Measurements from ENCODE around the gene DBR1. TPM values are rescaled to one million over a fixed set of nuclear protein-coding genes. Genes with fewer than 3 reads are reported as not detected.
A peak's percentile ranks its signal among the peaks of the same experiment; 100 is the strongest.

DBR1 gene
- polyA plus RNA-seq, 1 donor = 13.7 TPM

DNA sequence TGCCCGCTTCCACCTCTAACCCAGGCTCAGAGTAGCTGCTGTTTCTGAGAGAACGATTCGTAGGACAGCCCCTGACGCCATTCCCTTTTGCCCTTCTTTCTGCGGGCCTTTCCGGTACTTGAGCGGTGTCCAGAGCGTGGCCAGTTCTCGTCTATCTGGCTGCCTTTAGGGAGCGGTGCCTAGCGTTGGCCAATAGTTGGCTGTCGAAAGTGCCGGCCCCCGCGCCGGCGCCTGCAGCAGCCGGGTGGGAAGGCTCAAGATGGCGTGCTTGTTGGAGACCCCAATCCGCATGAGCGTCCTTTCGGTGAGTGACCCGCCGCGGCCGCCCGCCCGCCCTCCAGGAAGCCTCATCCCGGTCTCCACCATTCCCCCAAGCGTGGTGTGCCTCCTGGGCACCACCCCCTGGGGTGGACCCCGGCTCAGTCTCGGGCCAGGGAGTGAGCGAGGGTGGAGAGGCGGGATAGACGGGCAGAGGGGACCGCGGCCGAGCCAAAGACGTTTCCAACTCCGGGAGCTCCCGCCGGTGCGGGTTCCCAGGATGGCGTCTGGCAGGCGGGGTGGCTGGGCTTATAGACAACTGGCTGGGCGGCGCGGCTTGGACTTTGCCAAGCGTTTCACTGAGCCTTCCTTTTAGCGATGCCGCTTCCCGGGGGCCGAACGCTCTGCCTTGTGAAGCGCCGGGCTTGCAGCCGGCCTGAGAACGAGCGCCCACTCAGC, 12.7 kb upstream of the DBR1 start, which contains the start of gene ARMC8:
Gene ARMC8, plus strand, starts transcription at position 6 of the 717 bp plus-strand sequence. Its CDS starts 254 bp downstream, at position 260.
- Histone ChIP-seq H3K27me3 (ENCODE audit: control insufficient read depth, insufficient read depth, low read length) (peaks cover 12% of the 10 kb centered on the region), H3K9me3 (ENCODE audit: control insufficient read depth, low read depth, low read length) (no peaks in the 10 kb centered on the region), H3K4me3 (ENCODE audit: low read length) (peak within 1 kb of the TSS; percentile 73), H3K4me1 (ENCODE audit: control insufficient read depth, insufficient read depth, low read length) (no peaks in the 10 kb centered on the region), H3K36me3 (ENCODE audit: control insufficient read depth, insufficient read depth, low read length) (peaks cover 4% of the 10 kb centered on the region), H3K27ac (ENCODE audit: low read length) (peak within 1 kb of the TSS; percentile 77)
- DNase-seq = peak; percentile 46 to 93
- no CpG with 5 or more reads among the region's 59 CpGs for WGBS (ENCODE audit: insufficient coverage, low lambda C conversion rate)

- peak overlapping the region; percentile 77 for H3K27ac ChIP-seq (ENCODE audit: low read length)
- H3K36me3 ChIP-seq (ENCODE audit: control insufficient read depth, insufficient read depth, low read length) = peaks cover 3% of the 10 kb centered on the region
- peak in 1 of 2 donors; percentile 92 for DNase-seq
- no CpG with 5 or more reads among the region's 25 CpGs for WGBS (ENCODE audit: insufficient coverage, low lambda C conversion rate)
- no peaks in the 10 kb centered on the region for H3K9me3 ChIP-seq (ENCODE audit: control insufficient read depth, low read depth, low read length)
- H3K4me3 ChIP-seq (ENCODE audit: low read length) = peak overlapping the region; percentile 73
- peaks cover 12% of the 10 kb centered on the region for H3K27me3 ChIP-seq (ENCODE audit: control insufficient read depth, insufficient read depth, low read length)
- no peaks in the 10 kb centered on the region for H3K4me1 ChIP-seq (ENCODE audit: control insufficient read depth, insufficient read depth, low read length)
Observed at GRCh38 chr3:138186803-138187295, 12.1 kb upstream of the DBR1 start.

GRCh38 chr3:138186221-138186620, 11.5 kb upstream of the DBR1 start:
- H3K4me1 ChIP-seq (ENCODE audit: control insufficient read depth, insufficient read depth, low read length) = peaks cover 2% of the 10 kb centered on the region
- peaks cover 12% of the 10 kb centered on the region for H3K27me3 ChIP-seq (ENCODE audit: control insufficient read depth, insufficient read depth, low read length)
- H3K27ac ChIP-seq (ENCODE audit: low read length) = no peak overlapping the region
- H3K9me3 ChIP-seq (ENCODE audit: control insufficient read depth, low read depth, low read length) = no peaks in the 10 kb centered on the region
- WGBS (ENCODE audit: insufficient coverage, low lambda C conversion rate) = no CpG with 5 or more reads among the region's 2 CpGs
- DNase-seq = peak in 1 of 2 donors; percentile 5
- H3K36me3 ChIP-seq (ENCODE audit: control insufficient read depth, insufficient read depth, low read length) = no peaks in the 10 kb centered on the region
- no peak overlapping the region for H3K4me3 ChIP-seq (ENCODE audit: low read length)

DNA sequence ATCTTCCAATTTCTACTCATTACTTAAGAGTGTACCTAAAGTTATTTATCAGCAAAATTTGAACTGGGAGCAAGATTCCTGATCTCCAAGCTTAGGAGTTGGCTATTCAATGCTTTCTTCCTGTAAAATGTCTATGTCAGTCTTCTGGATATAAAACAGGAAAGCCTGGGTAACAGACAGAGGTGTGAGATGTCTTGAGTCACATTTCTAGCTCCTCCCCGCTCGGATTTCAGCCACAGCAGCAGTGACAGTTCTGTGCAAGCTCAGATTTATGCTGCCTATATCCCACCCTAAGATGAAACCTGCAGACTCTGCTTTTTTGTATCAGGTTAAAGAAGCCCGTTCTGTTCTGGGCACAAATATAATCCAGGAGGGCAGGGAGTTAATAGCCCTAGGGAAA, 10.3 kb upstream of the DBR1 start:
- no peak overlapping the region for H3K4me3 ChIP-seq (ENCODE audit: low read length)
- WGBS (ENCODE audit: insufficient coverage, low lambda C conversion rate) = no CpG with 5 or more reads among the region's 3 CpGs
- peaks cover 3% of the 10 kb centered on the region for H3K4me1 ChIP-seq (ENCODE audit: control insufficient read depth, insufficient read depth, low read length)
- no peaks in the 10 kb centered on the region for H3K9me3 ChIP-seq (ENCODE audit: control insufficient read depth, low read depth, low read length)
- DNase-seq = no peak
- no peak overlapping the region for H3K27ac ChIP-seq (ENCODE audit: low read length)
- peaks cover 12% of the 10 kb centered on the region for H3K27me3 ChIP-seq (ENCODE audit: control insufficient read depth, insufficient read depth, low read length)
- no peaks in the 10 kb centered on the region for H3K36me3 ChIP-seq (ENCODE audit: control insufficient read depth, insufficient read depth, low read length)

DNA sequence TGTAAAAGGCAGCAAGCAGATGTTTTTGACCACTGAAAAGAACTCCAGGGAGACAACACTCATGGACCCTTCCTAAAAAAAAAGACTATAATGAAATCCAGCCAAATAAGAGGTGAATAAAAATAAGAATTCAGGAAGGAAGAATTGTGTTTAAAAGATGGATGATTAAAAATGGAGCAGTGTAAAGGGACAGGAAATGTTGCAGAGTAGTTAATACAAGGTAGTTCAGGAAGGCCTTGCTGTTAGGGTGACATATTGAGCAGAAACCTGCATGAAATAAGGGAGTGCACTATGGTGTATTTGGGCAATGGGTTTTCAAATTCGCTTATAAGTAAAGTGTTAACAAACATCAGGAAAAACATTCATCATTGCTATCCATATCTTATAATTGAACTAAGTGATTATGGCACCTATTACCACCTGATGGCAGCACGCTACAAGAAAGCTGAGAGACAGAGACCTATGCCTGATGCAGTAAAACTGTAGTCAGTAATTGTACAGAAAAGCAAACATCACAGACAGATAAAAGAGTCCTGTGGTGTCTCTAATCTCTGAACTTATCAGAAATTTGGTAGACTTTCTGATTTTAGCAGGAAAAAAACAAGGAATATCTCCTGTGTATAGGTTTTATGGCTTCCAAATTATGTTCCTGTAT, 5.8 kb upstream of the DBR1 start:
- peak; percentile 38 to 48 for DNase-seq
- H3K4me3 ChIP-seq (ENCODE audit: low read length) = no peak overlapping the region
- H3K27ac ChIP-seq (ENCODE audit: low read length) = no peak overlapping the region
- H3K4me1 ChIP-seq (ENCODE audit: control insufficient read depth, insufficient read depth, low read length) = peaks cover 3% of the 10 kb centered on the region
- no CpG with 5 or more reads among the region's 2 CpGs for WGBS (ENCODE audit: insufficient coverage, low lambda C conversion rate)
- peaks cover 12% of the 10 kb centered on the region for H3K27me3 ChIP-seq (ENCODE audit: control insufficient read depth, insufficient read depth, low read length)
- no peaks in the 10 kb centered on the region for H3K36me3 ChIP-seq (ENCODE audit: control insufficient read depth, insufficient read depth, low read length)
- H3K9me3 ChIP-seq (ENCODE audit: control insufficient read depth, low read depth, low read length) = no peaks in the 10 kb centered on the region

GRCh38 chr3:138173769-138174420, 826 bp downstream of the DBR1 start:
- H3K4me1 ChIP-seq (ENCODE audit: control insufficient read depth, insufficient read depth, low read length) = no peaks in the 10 kb centered on the region
- H3K36me3 ChIP-seq (ENCODE audit: control insufficient read depth, insufficient read depth, low read length) = peaks cover 16% of the 10 kb centered on the region
- no CpG with 5 or more reads among the region's 13 CpGs for WGBS (ENCODE audit: insufficient coverage, low lambda C conversion rate)
- no peaks in the 10 kb centered on the region for H3K27me3 ChIP-seq (ENCODE audit: control insufficient read depth, insufficient read depth, low read length)
- H3K9me3 ChIP-seq (ENCODE audit: control insufficient read depth, low read depth, low read length) = no peaks in the 10 kb centered on the region
- DNase-seq = no peak
- H3K4me3 ChIP-seq (ENCODE audit: low read length) = peak overlapping the region; percentile 84
- peak overlapping the region; percentile 57 for H3K27ac ChIP-seq (ENCODE audit: low read length)

DNA sequence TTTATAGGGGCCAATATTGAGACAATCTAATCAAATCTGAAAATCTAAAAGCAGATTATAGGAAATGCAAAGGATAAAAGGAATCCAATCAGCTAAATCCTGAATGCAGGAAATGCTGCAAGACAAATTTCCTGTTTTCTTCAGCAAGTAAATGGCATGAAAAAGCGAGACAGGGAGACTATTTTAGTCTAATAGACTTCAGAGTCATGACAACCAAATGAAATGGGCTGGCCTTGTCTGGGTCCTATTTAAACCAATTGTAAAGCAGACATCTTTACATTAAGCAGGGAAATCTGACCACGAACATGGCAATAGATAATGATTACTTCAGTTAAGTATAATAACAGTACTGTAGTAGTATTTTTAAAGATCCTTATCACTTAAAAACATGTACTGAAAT, 2.1 kb downstream of the DBR1 start:
- no peak for DNase-seq
- no peak overlapping the region for H3K27ac ChIP-seq (ENCODE audit: low read length)
- no peak overlapping the region for H3K4me3 ChIP-seq (ENCODE audit: low read length)
- no peaks in the 10 kb centered on the region for H3K4me1 ChIP-seq (ENCODE audit: control insufficient read depth, insufficient read depth, low read length)
- H3K36me3 ChIP-seq (ENCODE audit: control insufficient read depth, insufficient read depth, low read length) = peaks cover 20% of the 10 kb centered on the region
- no peaks in the 10 kb centered on the region for H3K27me3 ChIP-seq (ENCODE audit: control insufficient read depth, insufficient read depth, low read length)
- no peaks in the 10 kb centered on the region for H3K9me3 ChIP-seq (ENCODE audit: control insufficient read depth, low read depth, low read length)
- 67% methylated on average over 1 of the region's 2 CpGs for WGBS (ENCODE audit: insufficient coverage, low lambda C conversion rate)

DNA sequence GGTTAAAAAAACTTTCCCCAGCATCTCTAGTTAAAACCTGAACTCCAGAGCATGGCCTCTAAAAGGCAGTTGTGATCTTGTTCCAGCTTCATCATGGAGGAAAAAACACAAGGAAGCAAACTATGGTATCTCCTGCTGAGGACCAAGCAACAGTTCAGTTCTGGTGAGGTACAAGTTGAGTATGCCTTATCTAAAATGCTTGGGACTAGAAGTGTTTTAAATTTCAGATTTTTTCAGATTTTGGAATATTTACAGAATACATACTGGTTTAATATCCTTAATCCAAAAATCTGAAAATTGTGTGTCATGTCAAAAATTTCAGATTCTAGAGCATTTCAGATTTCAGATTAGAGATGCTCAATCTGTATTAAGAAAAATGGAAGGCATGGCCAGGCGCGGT, 9.7 kb downstream of the DBR1 start:
- H3K36me3 ChIP-seq (ENCODE audit: control insufficient read depth, insufficient read depth, low read length) = peaks cover 53% of the 10 kb centered on the region
- H3K9me3 ChIP-seq (ENCODE audit: control insufficient read depth, low read depth, low read length) = no peaks in the 10 kb centered on the region
- no peak overlapping the region for H3K27ac ChIP-seq (ENCODE audit: low read length)
- no peaks in the 10 kb centered on the region for H3K4me1 ChIP-seq (ENCODE audit: control insufficient read depth, insufficient read depth, low read length)
- no CpG with 5 or more reads among the region's 2 CpGs for WGBS (ENCODE audit: insufficient coverage, low lambda C conversion rate)
- DNase-seq = no peak
- H3K4me3 ChIP-seq (ENCODE audit: low read length) = no peak overlapping the region
- H3K27me3 ChIP-seq (ENCODE audit: control insufficient read depth, insufficient read depth, low read length) = no peaks in the 10 kb centered on the region

DNA sequence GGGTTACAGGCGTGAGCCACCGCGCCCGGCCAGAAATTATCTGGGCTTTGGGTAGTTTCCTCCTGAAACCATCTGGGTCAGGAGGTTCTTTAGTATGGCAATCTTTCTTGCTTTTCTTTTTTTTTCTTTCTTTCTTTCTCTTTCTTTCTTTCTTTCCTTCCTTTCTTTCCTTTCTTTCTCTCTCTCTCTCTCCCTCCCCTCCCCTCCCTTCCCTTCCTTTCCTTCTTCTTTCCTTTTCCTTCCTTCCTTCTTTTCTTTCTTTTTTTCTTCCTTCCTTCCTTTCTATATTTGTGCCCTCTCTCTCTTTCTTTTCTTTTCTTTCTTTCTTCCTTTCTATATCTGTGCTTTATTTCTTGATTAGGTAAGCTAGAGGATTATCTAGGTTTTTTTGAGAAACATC, 17.0 kb downstream of the DBR1 start:
- H3K27ac ChIP-seq (ENCODE audit: low read length) = no peak overlapping the region
- H3K4me1 ChIP-seq (ENCODE audit: control insufficient read depth, insufficient read depth, low read length) = no peaks in the 10 kb centered on the region
- peaks cover 15% of the 10 kb centered on the region for H3K36me3 ChIP-seq (ENCODE audit: control insufficient read depth, insufficient read depth, low read length)
- H3K9me3 ChIP-seq (ENCODE audit: control insufficient read depth, low read depth, low read length) = no peaks in the 10 kb centered on the region
- WGBS (ENCODE audit: insufficient coverage, low lambda C conversion rate) = 95% methylated on average over 4 of the region's 4 CpGs
- H3K27me3 ChIP-seq (ENCODE audit: control insufficient read depth, insufficient read depth, low read length) = no peaks in the 10 kb centered on the region
- no peak overlapping the region for H3K4me3 ChIP-seq (ENCODE audit: low read length)
- no peak for DNase-seq

DNA sequence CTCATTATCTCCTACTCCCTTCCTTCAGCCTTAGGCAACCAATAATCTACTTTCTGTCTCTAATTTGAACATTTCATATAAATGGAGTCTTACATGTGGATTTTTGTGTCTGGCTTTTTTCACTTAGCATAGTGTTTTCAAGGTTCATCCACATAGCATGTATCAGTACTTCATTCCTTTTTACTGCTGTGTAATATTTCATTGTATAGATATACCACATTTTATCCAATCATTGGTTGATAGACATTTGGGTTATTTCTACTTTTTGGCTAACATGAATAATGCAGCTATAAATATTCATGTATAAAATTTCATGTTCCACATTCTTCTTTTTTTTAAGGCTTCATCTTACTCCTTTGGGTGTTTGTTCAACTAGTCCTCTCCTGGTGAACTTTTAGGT, 20.2 kb downstream of the DBR1 start:
- H3K36me3 ChIP-seq (ENCODE audit: control insufficient read depth, insufficient read depth, low read length) = no peaks in the 10 kb centered on the region
- H3K4me1 ChIP-seq (ENCODE audit: control insufficient read depth, insufficient read depth, low read length) = no peaks in the 10 kb centered on the region
- H3K27ac ChIP-seq (ENCODE audit: low read length) = no peak overlapping the region
- no peaks in the 10 kb centered on the region for H3K27me3 ChIP-seq (ENCODE audit: control insufficient read depth, insufficient read depth, low read length)
- no peak overlapping the region for H3K4me3 ChIP-seq (ENCODE audit: low read length)
- H3K9me3 ChIP-seq (ENCODE audit: control insufficient read depth, low read depth, low read length) = no peaks in the 10 kb centered on the region
- DNase-seq = no peak

Data from large intestine (tissue), 3 donors.